ENCODE measurements around the gene KRTAP9-6.

The KRTAP9-6 gene

GRCh38 chr17:41298458-41299135, 33.4 kb downstream of the KRTAP9-6 start:
- peaks cover 13% of the 10 kb centered on the region for H3K4me1 Mint-ChIP-seq (ENCODE audit: low read depth)
- no peak overlapping the region for H3K4me3 Mint-ChIP-seq
- no peaks in the 10 kb centered on the region for H3K27me3 Mint-ChIP-seq
- no peaks in the 10 kb centered on the region for H3K9me3 Mint-ChIP-seq
- H3K36me3 Mint-ChIP-seq (ENCODE audit: low read depth): no peaks in the 10 kb centered on the region
- H3K27ac Mint-ChIP-seq: no peak overlapping the region

- Mint-ChIP-seq H3K36me3 (ENCODE audit: low read depth) (no peaks in the 10 kb centered on the region), H3K4me1 (ENCODE audit: low read depth) (peaks cover 13% of the 10 kb centered on the region), H3K9me3 (no peaks in the 10 kb centered on the region), H3K27me3 (no peaks in the 10 kb centered on the region), H3K27ac (no peak overlapping the region), H3K4me3 (no peak overlapping the region)
These were observed 36.1 kb downstream of the KRTAP9-6 start for GRCh38 chr17:41301204-41301790.

- no peaks in the 10 kb centered on the region for H3K36me3 Mint-ChIP-seq (ENCODE audit: low read depth)
- H3K27me3 Mint-ChIP-seq: no peaks in the 10 kb centered on the region
- H3K9me3 Mint-ChIP-seq: no peaks in the 10 kb centered on the region
- peaks cover 20% of the 10 kb centered on the region for H3K4me1 Mint-ChIP-seq (ENCODE audit: low read depth)
- H3K4me3 Mint-ChIP-seq: no peak within 1 kb of the TSS
- H3K27ac Mint-ChIP-seq: no peak within 1 kb of the TSS
These were observed 37.0 kb downstream of the KRTAP9-6 start, which contains the start of gene KRTAP29-1 for GRCh38 chr17:41301916-41302901. Gene KRTAP29-1, minus strand, starts transcription at chr17:41302851. Its CDS starts 0 bp downstream, at chr17:41302851.

- Mint-ChIP-seq H3K9me3 (no peaks in the 10 kb centered on the region), H3K36me3 (ENCODE audit: low read depth) (no peaks in the 10 kb centered on the region), H3K4me3 (no peak overlapping the region), H3K4me1 (ENCODE audit: low read depth) (peaks cover 28% of the 10 kb centered on the region), H3K27ac (no peak overlapping the region), H3K27me3 (no peaks in the 10 kb centered on the region)
These were observed 37.8 kb downstream of the KRTAP9-6 start for GRCh38 chr17:41302981-41303380.

GRCh38 chr17:41304091-41304490, 38.9 kb downstream of the KRTAP9-6 start:
- H3K27ac Mint-ChIP-seq: no peak overlapping the region
- no peaks in the 10 kb centered on the region for H3K27me3 Mint-ChIP-seq
- H3K4me3 Mint-ChIP-seq: no peak overlapping the region
- no peaks in the 10 kb centered on the region for H3K36me3 Mint-ChIP-seq (ENCODE audit: low read depth)
- peaks cover 39% of the 10 kb centered on the region for H3K4me1 Mint-ChIP-seq (ENCODE audit: low read depth)
- no peaks in the 10 kb centered on the region for H3K9me3 Mint-ChIP-seq

- H3K4me3 Mint-ChIP-seq: peak overlapping the region; percentile 55
- H3K9me3 Mint-ChIP-seq: no peaks in the 10 kb centered on the region
- peaks cover 47% of the 10 kb centered on the region for H3K4me1 Mint-ChIP-seq (ENCODE audit: low read depth)
- peak overlapping the region; percentile 82 for H3K27ac Mint-ChIP-seq
- no peaks in the 10 kb centered on the region for H3K27me3 Mint-ChIP-seq
- no peaks in the 10 kb centered on the region for H3K36me3 Mint-ChIP-seq (ENCODE audit: low read depth)
These were observed 42.5 kb downstream of the KRTAP9-6 start for GRCh38 chr17:41307647-41308046.

GRCh38 chr17:41308251-41308917, 43.2 kb downstream of the KRTAP9-6 start:
- peak overlapping the region; percentile 82 for H3K27ac Mint-ChIP-seq
- no peaks in the 10 kb centered on the region for H3K36me3 Mint-ChIP-seq (ENCODE audit: low read depth)
- H3K27me3 Mint-ChIP-seq: no peaks in the 10 kb centered on the region
- peak overlapping the region; percentile 55 for H3K4me3 Mint-ChIP-seq
- H3K4me1 Mint-ChIP-seq (ENCODE audit: low read depth): peaks cover 47% of the 10 kb centered on the region
- H3K9me3 Mint-ChIP-seq: no peaks in the 10 kb centered on the region

GRCh38 chr17:41308918-41309359, 43.8 kb downstream of the KRTAP9-6 start, which contains the start of gene KRTAP16-1:
Gene KRTAP16-1, minus strand, starts transcription at chr17:41309309. Its CDS starts 56 bp downstream, at chr17:41309253.
- no peaks in the 10 kb centered on the region for H3K27me3 Mint-ChIP-seq
- peaks cover 47% of the 10 kb centered on the region for H3K4me1 Mint-ChIP-seq (ENCODE audit: low read depth)
- no peaks in the 10 kb centered on the region for H3K36me3 Mint-ChIP-seq (ENCODE audit: low read depth)
- H3K4me3 Mint-ChIP-seq: peak within 1 kb of the TSS; percentile 55
- H3K27ac Mint-ChIP-seq: peak within 1 kb of the TSS; percentile 82
- no peaks in the 10 kb centered on the region for H3K9me3 Mint-ChIP-seq

GRCh38 chr17:41311111-41311510, 45.9 kb downstream of the KRTAP9-6 start:
- H3K36me3 Mint-ChIP-seq (ENCODE audit: low read depth): no peaks in the 10 kb centered on the region
- peak overlapping the region; percentile 10 for H3K27ac Mint-ChIP-seq
- H3K4me3 Mint-ChIP-seq: no peak overlapping the region
- no peaks in the 10 kb centered on the region for H3K27me3 Mint-ChIP-seq
- H3K9me3 Mint-ChIP-seq: no peaks in the 10 kb centered on the region
- H3K4me1 Mint-ChIP-seq (ENCODE audit: low read depth): peaks cover 47% of the 10 kb centered on the region

GRCh38 chr17:41315204-41315794, 50.1 kb downstream of the KRTAP9-6 start, which contains the start of gene KRTAP17-1:
Gene KRTAP17-1, minus strand, starts transcription at chr17:41315710. Its CDS starts 60 bp downstream, at chr17:41315650.
- H3K36me3 Mint-ChIP-seq (ENCODE audit: low read depth): peaks cover 5% of the 10 kb centered on the region
- H3K9me3 Mint-ChIP-seq: peaks cover 13% of the 10 kb centered on the region
- H3K27ac Mint-ChIP-seq: no peak within 1 kb of the TSS
- peaks cover 8% of the 10 kb centered on the region for H3K4me1 Mint-ChIP-seq (ENCODE audit: low read depth)
- H3K27me3 Mint-ChIP-seq: no peaks in the 10 kb centered on the region
- no peak within 1 kb of the TSS for H3K4me3 Mint-ChIP-seq

All from stimulated activated naive CD8-positive, alpha-beta T cell treated with anti-CD3 and anti-CD28 coated beads, Interleukin-15, Interleukin-2, amounts not matched to agents 100 ng/mL and 50 ng/mL, for 24 hours (primary cell).